Neural cell (in vitro differentiated cells): ENCODE data around the gene NEDD1. TPM values are rescaled to one million over a fixed set of nuclear protein-coding genes. Genes with fewer than 3 reads are reported as not detected.

Source experiments
- H2AFZ ChIP-seq: fragments of 200-600, 300-800 bp; sonication (generic), shearing (Covaris generic); 2 replicates; pipeline ENCODE4 v1.6.0; 2014; ENCODE audit warnings: low read depth, mild to moderate bottlenecking, antibody characterized with exemption, low read length, moderate library complexity
- H3F3A ChIP-seq: fragments of 200-600 bp; shearing (Covaris generic); 2 replicates; pipeline ENCODE4 v1.6.1; 2016; ENCODE audit warnings: mild to moderate bottlenecking, moderate library complexity, mixed read lengths, antibody characterized with exemption, low read length; ENCODE audit not compliant: insufficient read depth, poor library complexity, severe bottlenecking
- H3K27ac ChIP-seq: fragments of 200-600, 300-800 bp; sonication (generic), shearing (Covaris generic); 2 replicates; pipeline ENCODE4 v1.5.1; 2014; ENCODE audit warnings: mild to moderate bottlenecking, low read length, moderate library complexity
- H3K27me3 ChIP-seq: fragments of 300-800, 200-600 bp; sonication (generic), shearing (Covaris generic); 2 replicates; pipeline ENCODE4 v1.6.0; 2014; ENCODE audit warnings: mild to moderate bottlenecking, low read depth, low read length, moderate library complexity; ENCODE audit not compliant: insufficient read depth
- H3K36me3 ChIP-seq: fragments of 300-800, 200-600 bp; sonication (generic), shearing (Covaris generic); 2 replicates; pipeline ENCODE4 v1.5.1; 2014; ENCODE audit warnings: mild to moderate bottlenecking, antibody characterized with exemption, low read length, moderate library complexity; ENCODE audit not compliant: insufficient read depth
- H3K4me2 ChIP-seq: fragments of 300-800, 200-600 bp; sonication (generic), shearing (Covaris generic); 2 replicates; pipeline ENCODE4 v1.6.0; 2014; ENCODE audit warnings: mild to moderate bottlenecking, low read length
- H3K4me3 ChIP-seq: fragments of 300-800, 200-600 bp; sonication (generic), shearing (Covaris generic); 2 replicates; pipeline ENCODE4 v1.5.1; 2014; ENCODE audit warnings: mild to moderate bottlenecking, low read length, moderate library complexity
- H3K79me2 ChIP-seq: fragments of 200-600 bp; shearing (Covaris generic); replicated peaks from 2 replicates; pipeline ENCODE4 v1.6.0; 2014; ENCODE audit warnings: mild to moderate bottlenecking, low read length, moderate library complexity; ENCODE audit not compliant: insufficient read depth
- H3K9ac ChIP-seq: fragments of 300-800, 200-600 bp; sonication (generic), shearing (Covaris generic); 2 replicates; pipeline ENCODE4 v1.6.1; 2016; ENCODE audit warnings: mild to moderate bottlenecking, low read length, mixed read lengths
- H3K9me2 ChIP-seq: fragments of 200-600 bp; shearing (Covaris generic); 2 replicates; pipeline ENCODE4 v1.6.1; 2016; ENCODE audit warnings: mild to moderate bottlenecking, low read length, mixed read lengths; ENCODE audit not compliant: insufficient read depth
- H3K9me3 ChIP-seq: fragments of 200-600, 300-800 bp; sonication (generic), shearing (Covaris generic); 2 replicates; pipeline ENCODE4 v1.6.1; 2016; ENCODE audit warnings: mild to moderate bottlenecking, mixed run types, low read length, moderate library complexity, mixed read lengths
- H4K20me1 ChIP-seq: fragments of 200-600 bp; shearing (Covaris generic); 2 replicates; pipeline ENCODE4 v1.6.1; 2016; ENCODE audit warnings: mild to moderate bottlenecking, mixed run types; ENCODE audit not compliant: insufficient read depth
- EP300 ChIP-seq: fragments of 450-650 bp; conservative IDR thresholded peaks from 2 replicates; pipeline ENCODE4 v1.6.1; 2014; ENCODE audit warnings: antibody characterized with exemption, mild to moderate bottlenecking, moderate library complexity; ENCODE audit not compliant: poor library complexity, severe bottlenecking
- EZH2 ChIP-seq: fragments of 200-600, 300-800 bp; shearing (Covaris generic), sonication (generic); IDR thresholded peaks from 2 replicates; pipeline ENCODE4 v1.6.1; 2014; ENCODE audit warnings: antibody characterized with exemption, low read length, borderline replicate concordance, mild to moderate bottlenecking; ENCODE audit not compliant: insufficient read depth, poor library complexity, severe bottlenecking
- MXI1 ChIP-seq: fragments of 450-650 bp; conservative IDR thresholded peaks from 2 replicates; pipeline ENCODE4 v1.6.1; 2014; ENCODE audit warnings: antibody characterized with exemption, mild to moderate bottlenecking; ENCODE audit not compliant: poor library complexity, severe bottlenecking
- POLR2AphosphoS5 ChIP-seq: IDR thresholded peaks from 2 replicates; pipeline ENCODE4 v1.6.1; 2012
- RAD21 ChIP-seq: fragments of 450-650 bp; conservative IDR thresholded peaks from 2 replicates; pipeline ENCODE4 v1.6.1; 2014; ENCODE audit warnings: antibody characterized with exemption, mild to moderate bottlenecking, moderate library complexity
- SMC3 ChIP-seq: fragments of 450-650 bp; conservative IDR thresholded peaks from 2 replicates; pipeline ENCODE4 v1.6.1; 2014; ENCODE audit warnings: antibody characterized with exemption, mild to moderate bottlenecking, moderate library complexity; ENCODE audit not compliant: poor library complexity
- TAF1 ChIP-seq: IDR thresholded peaks from 2 replicates; pipeline ENCODE4 v1.6.1; 2012; ENCODE audit warnings: low read depth
- polyA plus RNA-seq: library from polyadenylated mRNA; depleted of rRNA; stranded (reverse); fragments of >200 nt; gene quantifications from 2 replicates; pipeline ENCODE4 v1.2.3, GENCODE V29; 2014
- TF ChIP-seq, protein P1 (sequence below): IDR thresholded peaks from 2 replicates; pipeline ENCODE4 v1.6.1; 2012; ENCODE audit warnings: borderline replicate concordance
- TF ChIP-seq, protein P2 (sequence below): fragments of 450-650 bp; IDR thresholded peaks from 2 replicates; pipeline ENCODE4 v1.5.1; 2014; ENCODE audit warnings: antibody characterized with exemption, mild to moderate bottlenecking, moderate library complexity; ENCODE audit not compliant: poor library complexity, severe bottlenecking

NEDD1 gene
- polyA plus RNA-seq, 1 donor from 2014 or later, result 3.8 TPM

DNA sequence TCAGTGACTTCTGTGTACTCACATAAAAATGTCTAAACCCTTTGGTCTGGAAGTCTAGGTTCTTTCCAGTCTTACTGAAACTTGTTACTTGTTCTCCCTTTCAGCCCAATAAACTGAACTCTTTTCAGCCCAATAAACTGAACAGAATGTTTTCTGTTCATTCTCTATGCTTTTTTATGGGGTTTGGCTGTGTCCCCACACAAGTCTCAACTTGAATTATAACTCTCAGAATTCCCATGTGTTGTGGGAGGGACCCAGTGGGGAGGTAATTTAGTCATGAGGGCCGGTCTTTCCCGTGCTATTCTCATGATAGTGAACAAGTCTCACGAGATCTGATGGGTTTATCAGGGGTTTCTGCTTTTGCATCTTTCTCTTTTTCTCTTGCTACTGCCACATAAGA is 15.0 kb upstream of the NEDD1 start:
- Histone ChIP-seq H3K9ac (no peak overlapping the region), H3K9me3 (no peaks in the 10 kb centered on the region), H3F3A (no peaks in the 10 kb centered on the region), H3K9me2 (no peaks in the 10 kb centered on the region), H3K36me3 (no peaks in the 10 kb centered on the region), H3K4me3 (no peak overlapping the region), H3K4me2 (no peak overlapping the region), H3K79me2 (no peaks in the 10 kb centered on the region), H3K27ac (no peak overlapping the region), H2AFZ (no peak overlapping the region), H4K20me1 (no peaks in the 10 kb centered on the region), H3K27me3 (no peaks in the 10 kb centered on the region)
- TF ChIP-seq TAF1, result no peak
- TF ChIP-seq, protein P1, sequence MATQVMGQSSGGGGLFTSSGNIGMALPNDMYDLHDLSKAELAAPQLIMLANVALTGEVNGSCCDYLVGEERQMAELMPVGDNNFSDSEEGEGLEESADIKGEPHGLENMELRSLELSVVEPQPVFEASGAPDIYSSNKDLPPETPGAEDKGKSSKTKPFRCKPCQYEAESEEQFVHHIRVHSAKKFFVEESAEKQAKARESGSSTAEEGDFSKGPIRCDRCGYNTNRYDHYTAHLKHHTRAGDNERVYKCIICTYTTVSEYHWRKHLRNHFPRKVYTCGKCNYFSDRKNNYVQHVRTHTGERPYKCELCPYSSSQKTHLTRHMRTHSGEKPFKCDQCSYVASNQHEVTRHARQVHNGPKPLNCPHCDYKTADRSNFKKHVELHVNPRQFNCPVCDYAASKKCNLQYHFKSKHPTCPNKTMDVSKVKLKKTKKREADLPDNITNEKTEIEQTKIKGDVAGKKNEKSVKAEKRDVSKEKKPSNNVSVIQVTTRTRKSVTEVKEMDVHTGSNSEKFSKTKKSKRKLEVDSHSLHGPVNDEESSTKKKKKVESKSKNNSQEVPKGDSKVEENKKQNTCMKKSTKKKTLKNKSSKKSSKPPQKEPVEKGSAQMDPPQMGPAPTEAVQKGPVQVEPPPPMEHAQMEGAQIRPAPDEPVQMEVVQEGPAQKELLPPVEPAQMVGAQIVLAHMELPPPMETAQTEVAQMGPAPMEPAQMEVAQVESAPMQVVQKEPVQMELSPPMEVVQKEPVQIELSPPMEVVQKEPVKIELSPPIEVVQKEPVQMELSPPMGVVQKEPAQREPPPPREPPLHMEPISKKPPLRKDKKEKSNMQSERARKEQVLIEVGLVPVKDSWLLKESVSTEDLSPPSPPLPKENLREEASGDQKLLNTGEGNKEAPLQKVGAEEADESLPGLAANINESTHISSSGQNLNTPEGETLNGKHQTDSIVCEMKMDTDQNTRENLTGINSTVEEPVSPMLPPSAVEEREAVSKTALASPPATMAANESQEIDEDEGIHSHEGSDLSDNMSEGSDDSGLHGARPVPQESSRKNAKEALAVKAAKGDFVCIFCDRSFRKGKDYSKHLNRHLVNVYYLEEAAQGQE, result no peak
- no peak for TF ChIP-seq MXI1
- TF ChIP-seq SMC3, result no peak
- TF ChIP-seq RAD21, result no peak
- no peak for TF ChIP-seq POLR2AphosphoS5
- TF ChIP-seq, protein P2, sequence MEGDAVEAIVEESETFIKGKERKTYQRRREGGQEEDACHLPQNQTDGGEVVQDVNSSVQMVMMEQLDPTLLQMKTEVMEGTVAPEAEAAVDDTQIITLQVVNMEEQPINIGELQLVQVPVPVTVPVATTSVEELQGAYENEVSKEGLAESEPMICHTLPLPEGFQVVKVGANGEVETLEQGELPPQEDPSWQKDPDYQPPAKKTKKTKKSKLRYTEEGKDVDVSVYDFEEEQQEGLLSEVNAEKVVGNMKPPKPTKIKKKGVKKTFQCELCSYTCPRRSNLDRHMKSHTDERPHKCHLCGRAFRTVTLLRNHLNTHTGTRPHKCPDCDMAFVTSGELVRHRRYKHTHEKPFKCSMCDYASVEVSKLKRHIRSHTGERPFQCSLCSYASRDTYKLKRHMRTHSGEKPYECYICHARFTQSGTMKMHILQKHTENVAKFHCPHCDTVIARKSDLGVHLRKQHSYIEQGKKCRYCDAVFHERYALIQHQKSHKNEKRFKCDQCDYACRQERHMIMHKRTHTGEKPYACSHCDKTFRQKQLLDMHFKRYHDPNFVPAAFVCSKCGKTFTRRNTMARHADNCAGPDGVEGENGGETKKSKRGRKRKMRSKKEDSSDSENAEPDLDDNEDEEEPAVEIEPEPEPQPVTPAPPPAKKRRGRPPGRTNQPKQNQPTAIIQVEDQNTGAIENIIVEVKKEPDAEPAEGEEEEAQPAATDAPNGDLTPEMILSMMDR, result no peak
- TF ChIP-seq EP300, result no peak
- TF ChIP-seq EZH2, result no peak

DNA sequence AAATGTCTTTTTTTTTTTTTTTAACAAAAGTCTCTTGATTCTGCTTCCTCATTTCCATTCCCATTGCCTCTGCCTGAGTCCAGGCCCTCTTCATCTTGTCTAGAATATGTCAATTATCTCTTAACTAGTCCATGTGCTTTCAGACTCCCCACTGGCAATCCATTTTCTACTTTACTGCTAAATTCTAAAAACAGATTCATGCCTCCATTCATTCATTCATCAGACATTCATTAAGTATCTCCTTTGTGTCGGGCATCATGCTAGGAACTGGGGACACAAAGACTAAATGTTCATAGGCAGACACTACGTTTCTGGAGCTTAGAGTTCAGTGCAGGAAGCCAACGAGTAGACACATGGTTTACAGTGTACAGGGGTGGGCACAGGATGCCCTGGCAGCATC is 9.6 kb upstream of the NEDD1 start:
- Histone ChIP-seq H3K9ac (no peak overlapping the region), H2AFZ (no peak overlapping the region), H3K9me2 (no peaks in the 10 kb centered on the region), H3K9me3 (no peaks in the 10 kb centered on the region), H3K4me3 (no peak overlapping the region), H3K4me2 (no peak overlapping the region), H3K27me3 (no peaks in the 10 kb centered on the region), H3F3A (no peaks in the 10 kb centered on the region), H3K79me2 (no peaks in the 10 kb centered on the region), H3K36me3 (no peaks in the 10 kb centered on the region), H3K27ac (peak overlapping the region; percentile 44), H4K20me1 (no peaks in the 10 kb centered on the region)
- TF ChIP-seq POLR2AphosphoS5 (no peak), TAF1 (no peak), EP300 (no peak), MXI1 (no peak), RAD21 (no peak), SMC3 (no peak), EZH2 (no peak)
- TF ChIP-seq, protein P1, result no peak
- TF ChIP-seq, protein P2, result no peak
